GM18870 (cell line): Measurements from ENCODE around the gene TMEM72.

ENCODE experiments used
- ATAC-seq: cut with Tn5 transposase; IDR thresholded peaks from one replicate; pipeline ENCODE4 v1.9.1; 2021; ENCODE audit warnings: moderate library complexity; ENCODE audit not compliant: unreplicated experiment

The TMEM72 gene

DNA sequence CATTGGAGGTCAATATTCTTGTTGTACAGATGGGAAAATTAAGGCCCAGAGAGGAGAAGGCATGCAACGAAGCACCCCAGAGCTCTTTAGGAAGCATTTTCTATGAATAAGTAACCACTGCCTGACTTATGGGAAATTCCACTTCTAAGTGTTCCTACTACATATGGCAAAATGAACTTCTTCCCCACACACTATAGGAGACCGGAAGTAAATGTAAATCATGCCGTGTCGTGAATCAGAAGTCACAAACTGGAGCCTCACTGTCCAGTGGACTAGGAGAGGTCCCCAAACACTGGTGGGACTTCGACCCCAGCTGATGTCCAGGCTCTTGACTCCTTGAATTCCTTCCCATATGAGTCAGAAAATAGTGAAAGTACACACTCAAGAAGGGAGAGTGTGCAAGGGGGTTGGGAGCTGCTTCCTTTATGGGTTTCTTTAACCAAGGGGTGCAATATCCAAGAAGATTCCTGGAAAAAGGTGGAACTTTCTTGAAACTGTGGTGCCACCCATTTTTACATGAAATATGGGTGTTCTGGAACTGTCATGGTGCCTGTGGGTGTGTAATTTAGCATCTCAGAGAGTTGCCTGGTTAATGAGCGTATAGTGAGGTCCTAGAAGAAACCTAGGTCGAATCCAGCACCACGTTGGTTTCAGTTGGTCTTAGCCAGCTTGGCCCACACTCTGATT, 55.1 kb downstream of the TMEM72 start:
- ATAC-seq, result peak; percentile 34

DNA sequence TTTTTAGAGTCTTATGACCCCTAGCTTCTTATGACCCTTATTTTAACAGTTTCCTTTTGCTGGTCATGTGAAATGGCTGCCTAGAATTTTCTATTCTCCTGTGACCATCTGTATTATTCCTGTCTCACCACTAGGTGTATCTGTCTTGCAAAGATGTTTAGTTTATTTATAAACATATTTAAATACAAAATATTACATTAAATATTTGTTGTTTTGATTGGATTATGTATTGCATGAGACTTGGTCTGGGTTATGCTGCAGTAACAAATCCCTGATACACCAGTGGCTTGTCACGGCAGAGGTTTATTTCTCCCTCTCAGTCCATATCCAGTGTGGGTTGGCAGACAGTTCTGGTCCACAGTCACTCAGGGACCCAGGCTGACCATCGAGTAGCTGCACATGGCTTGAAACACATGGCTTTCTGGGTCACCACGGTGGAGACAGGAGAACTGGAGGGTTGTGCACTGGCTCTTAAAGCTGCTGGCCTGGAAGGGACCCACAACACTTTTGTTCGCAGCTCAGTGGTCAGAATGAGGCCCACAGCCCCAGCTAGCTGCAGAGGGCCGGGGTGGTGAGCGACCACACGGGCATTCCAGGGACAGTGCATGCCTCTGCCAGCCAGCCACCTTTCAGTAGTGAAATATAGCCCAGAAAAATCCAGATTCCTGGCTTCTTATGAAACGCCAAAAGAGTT, 55.8 kb downstream of the TMEM72 start:
- ATAC-seq, result no peak

DNA sequence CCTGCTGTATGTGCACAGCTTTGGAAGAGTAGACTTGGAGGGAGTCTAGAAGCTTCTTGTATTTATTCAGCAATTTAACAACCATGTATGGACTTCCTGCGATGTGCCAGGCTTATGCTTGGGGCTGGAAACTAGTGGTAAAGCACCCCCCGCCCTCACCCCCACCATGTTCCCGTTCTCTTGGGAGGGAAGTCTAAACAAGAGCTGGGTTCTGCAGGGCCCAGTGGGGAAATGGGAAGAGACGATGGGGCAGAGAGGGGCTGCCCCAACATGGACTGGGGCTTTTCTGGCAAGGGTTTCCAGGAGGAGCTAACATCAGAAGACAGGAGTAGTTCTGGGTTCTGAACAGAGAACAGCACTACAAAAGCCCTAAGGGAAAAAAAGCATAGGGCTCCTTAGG, 56.5 kb downstream of the TMEM72 start:
- ATAC-seq, result no peak

DNA sequence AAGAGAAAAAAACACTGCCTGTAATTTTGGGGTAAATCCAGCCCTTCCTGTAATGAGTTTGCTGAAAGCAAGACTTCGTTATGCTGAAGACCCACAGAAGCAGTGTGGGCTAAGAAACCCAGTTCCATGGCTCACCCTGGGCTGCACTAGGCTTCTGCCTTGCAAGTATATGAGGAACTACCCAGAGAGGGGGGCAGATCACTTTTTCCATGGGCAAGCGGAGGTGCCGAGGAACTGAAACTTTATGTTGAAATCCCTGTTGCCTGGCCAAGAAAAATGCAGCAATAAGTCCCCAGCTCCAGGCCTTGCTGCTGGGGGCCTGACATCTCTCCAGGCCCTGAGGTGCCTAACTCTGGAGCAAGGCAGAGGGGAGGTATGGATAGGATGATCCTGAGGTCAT, 57.0 kb downstream of the TMEM72 start:
- ATAC-seq, result no peak

DNA sequence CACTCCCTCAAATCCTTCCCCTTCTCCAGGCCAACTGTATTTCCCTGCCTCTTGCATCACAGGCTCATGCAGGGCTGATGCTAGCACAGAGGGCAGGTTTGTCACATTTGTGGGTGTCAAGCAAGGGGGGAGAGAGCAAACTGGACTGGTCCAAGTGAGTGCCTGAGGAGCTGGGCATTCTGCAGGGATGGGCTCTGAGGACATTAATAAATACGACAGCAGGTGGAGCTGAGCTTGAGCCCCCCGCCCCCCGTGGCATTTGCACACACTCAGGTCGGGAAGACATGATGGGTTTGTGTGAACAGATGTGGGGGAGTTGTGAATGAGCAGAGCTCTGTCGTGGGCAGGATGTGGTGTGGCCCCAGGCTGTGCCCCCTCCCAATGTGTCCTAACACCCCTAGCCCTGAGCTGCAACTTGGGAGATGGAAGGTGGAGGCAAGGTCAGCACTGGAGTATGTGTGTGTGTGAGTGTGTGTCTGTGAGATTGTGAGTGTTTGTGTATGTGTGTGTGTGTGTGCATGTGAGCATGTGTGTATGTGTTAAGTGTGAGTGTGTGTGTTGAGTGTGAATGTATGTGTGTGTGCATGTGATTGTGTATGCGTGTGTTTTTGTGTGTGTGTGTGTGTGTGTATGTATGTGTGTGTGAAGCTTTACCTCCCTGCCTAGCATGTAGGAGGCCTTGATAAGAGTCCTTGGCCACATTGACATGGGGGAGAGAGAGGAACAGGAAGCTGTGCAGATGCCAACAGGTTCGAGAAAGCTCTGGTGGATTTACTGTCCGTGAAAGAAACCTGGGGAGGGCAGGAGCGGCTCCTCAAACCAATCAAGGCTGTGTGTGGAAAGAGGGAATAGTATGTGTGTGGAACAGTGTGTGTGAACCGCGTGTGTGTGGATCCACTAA, 57.6 kb downstream of the TMEM72 start:
- no peak for ATAC-seq

DNA sequence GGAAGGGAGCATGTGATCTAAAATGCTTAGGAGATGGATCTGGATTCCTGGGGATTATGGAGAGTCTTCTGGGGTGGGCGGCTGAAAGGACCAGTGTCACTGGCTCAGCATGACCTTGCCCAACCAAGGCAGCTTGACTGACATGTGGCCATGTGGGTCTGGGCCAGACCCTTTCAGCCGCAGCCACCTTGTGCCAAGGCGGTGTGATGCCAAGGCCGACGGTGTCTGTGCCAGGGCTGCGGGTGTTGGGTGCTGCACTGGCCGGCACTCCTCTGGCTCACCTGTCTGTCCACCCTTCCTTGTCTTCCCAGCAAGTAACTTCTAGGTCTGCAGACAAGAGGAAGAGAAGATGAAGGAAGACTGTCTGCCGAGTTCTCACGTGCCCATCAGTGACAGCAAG, 58.7 kb downstream of the TMEM72 start:
- no peak for ATAC-seq

DNA sequence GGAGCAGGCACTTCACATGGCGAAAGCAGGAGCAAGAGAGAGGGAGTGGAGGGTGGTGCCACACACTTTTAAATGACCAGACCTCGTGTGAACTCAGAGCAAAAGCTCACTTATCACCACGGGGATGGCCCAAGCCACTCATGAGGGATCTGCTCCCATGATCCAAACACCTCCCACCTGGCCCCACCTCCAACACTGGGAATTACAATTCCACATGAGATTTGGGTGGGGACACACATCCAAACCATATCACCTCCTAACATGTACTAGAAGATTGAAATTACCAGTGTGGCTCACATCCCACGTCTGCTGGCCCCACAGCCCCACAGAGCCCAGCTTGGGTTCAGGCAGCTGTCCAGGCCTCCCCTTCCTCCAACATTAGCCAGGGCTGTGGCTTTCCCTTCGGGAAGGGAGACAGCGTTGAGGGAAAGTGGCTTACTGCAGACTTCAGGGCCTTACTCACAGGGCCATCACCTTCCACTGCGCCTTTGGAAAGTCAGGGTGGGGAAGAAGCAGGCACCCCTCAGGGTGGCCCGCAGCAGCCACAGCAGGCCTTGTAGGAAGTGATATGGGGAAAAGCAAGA, 59.8 kb downstream of the TMEM72 start:
- ATAC-seq, result no peak

DNA sequence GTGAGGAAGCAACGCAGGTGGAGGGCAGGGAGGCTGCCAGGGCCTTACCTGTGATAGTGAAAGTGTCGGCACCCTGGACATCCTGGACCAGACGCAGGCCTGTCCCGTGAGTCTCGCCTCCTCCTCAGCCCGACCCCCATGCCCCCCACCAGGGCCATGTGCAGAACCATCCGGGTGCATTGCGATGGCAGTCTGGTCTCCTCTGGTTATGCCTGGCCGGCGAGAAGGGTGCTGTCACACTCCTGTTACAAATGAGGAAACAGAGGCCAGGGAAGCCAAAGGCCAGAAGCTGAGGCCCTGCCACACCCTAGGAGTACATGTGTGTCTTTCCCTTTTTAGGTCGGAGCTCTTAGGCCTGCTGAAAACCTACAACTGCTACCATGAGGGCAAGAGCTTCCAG, 60.3 kb downstream of the TMEM72 start:
- no peak for ATAC-seq

DNA sequence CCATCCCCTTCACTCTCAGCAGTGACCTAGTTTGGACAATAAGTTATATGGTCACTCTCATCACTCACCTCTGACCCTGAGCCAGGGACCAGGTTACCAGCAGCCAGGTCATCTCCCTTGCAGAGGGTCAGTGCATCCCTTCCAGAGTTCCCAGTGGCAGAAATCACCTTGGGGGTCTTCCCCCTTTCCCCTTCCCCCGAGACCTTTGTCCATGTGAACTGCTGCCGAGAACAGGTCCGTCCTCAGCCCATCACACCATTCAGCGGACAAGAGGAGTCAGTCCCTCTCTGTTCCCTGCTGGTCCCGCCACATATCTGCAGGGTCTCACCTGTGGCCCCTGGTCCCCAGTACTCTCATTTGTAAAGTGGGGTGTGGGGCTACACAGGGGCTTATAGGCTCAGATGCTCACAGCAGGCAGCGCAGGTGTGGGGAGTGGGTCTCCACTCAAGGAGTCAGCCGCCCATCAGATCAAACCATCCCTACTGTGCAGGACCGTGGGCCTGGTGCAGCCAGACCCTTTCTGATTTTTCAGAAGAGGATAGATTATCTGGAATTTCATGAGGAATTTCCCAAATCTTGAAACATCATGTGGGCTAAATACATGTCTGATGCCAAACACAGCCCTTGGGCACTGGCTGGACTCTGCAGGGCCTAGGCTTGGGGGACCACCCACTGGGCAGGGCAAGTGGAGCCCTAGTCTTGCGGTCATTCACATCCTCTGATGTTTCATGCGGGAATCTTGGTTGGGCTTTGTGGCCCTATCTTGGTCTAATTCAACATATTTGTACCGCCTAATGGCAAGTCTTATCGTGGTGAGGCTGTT, 61.0 kb downstream of the TMEM72 start:
- no peak for ATAC-seq

DNA sequence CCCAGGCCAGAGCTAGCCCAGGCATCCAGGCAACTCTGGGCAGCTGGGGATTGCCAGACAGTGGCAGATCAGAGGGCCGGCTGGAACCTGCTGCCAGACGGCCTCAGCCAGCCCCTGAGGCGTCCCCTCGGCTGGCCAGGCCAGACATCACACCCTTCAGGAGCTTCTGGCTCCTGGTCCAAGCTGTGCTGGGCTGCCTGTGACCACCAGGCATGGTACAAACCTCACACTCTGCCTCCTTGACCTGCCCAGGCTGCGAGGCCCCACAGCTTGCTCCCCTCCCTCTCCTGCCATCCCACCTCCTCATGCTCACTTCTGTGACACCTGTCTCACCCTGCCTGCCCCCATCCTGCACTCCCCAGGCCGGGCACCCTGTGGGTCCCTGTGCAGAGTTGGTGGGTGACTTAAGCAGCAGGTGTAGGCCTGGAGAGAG, 61.8 kb downstream of the TMEM72 start:
- no peak for ATAC-seq

DNA sequence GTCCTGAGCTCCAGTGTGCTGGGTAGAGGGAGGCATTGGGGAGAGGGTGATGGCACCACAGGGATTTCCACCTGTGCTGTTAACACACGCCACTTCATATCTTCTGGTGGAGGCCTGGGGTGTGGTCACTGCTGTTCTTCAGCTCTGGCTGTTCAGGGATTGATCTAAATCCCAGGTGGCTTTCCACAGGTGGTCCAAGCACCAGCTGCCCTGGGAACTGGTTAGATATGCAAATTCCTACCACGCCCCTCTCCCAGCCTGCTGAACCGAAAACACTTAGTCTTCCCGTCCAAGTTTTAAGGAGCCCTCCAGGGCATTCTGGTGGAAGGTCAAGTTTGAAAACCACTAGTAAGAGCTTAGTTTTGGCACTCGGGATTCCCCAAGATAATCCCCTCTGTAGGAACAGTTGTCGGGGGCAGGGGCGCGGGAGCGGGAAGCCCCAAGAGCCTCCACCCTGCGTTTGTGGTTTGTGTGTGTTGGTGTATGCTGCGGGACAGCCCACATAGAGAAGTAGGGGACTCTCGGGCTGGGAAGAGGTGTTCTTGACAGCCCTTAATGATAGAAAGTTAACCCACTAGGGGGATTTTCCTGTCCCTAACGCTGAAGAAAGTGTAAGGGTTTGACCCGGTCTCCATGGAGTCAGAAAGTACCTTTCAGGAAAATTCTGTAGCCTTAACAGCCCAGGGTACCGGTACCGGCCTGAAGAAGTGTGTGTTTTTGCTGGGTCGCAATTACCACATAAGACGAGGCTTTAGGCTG, 62.4 kb downstream of the TMEM72 start:
- ATAC-seq, result peak; percentile 30

DNA sequence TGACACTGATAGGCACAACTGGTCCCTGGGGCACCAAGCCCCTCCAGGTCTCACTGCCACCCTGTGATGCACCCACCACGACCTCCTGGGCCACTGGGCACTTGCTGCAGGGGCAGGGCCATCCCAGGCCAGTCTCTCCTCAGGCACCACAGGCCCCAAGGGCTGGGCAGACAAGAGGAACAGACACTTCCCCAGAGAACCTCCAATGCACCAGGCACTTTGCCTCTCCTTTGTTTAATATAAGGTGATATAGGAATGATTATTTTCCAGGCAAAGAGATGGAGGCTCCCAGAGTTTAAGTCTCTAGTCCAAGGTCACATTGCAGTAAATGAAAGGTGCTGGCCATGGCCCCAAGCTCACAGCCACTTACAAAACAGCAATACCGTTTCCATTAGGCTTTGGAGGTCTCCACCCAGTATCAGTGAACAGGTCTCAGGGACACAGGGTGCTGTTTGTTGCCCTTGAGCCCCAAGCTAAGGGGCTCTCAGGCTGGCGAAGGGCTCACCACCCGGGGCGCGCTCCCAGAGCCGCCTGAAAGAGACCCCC, 63.0 kb downstream of the TMEM72 start:
- no peak for ATAC-seq

DNA sequence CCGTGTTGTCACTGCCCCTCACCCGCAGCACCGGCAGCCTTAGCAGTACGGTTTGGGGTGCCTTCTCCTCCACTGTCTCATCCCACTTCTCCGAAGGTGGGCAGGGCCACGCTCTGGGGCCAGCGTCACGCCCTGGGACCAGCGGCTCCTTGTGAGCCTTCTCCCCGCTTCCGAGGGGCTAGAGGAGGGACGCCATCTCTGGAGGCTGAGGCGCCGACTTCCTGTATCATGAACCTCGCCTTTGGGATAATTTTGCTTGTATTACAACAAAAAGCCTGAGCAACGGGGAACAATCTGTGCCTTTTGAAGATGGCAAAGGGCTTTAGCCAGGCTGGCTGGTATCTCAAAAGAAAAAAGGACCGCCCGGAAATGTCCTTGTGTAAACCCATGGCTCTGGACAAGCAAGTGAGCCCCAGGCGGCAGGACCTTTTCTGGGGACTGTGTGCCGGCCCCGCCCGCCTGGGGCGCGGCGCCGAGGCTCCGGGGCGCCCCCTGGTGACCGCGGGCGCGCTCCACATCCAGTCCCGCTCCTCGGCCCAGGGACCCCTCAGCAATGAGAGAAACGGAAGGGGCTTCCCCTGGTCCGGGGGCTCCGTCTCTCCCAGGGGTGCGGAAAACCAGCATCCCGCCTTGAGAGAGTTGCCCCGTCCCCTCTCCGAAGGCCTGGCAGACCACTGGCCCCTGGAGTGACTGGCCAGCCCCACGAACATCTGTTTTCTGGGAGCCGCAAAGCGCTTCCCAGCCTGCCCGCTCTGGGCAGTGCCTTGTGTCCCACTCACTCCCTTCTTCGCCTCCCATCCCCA, 63.7 kb downstream of the TMEM72 start:
- peak; percentile 31 for ATAC-seq

DNA sequence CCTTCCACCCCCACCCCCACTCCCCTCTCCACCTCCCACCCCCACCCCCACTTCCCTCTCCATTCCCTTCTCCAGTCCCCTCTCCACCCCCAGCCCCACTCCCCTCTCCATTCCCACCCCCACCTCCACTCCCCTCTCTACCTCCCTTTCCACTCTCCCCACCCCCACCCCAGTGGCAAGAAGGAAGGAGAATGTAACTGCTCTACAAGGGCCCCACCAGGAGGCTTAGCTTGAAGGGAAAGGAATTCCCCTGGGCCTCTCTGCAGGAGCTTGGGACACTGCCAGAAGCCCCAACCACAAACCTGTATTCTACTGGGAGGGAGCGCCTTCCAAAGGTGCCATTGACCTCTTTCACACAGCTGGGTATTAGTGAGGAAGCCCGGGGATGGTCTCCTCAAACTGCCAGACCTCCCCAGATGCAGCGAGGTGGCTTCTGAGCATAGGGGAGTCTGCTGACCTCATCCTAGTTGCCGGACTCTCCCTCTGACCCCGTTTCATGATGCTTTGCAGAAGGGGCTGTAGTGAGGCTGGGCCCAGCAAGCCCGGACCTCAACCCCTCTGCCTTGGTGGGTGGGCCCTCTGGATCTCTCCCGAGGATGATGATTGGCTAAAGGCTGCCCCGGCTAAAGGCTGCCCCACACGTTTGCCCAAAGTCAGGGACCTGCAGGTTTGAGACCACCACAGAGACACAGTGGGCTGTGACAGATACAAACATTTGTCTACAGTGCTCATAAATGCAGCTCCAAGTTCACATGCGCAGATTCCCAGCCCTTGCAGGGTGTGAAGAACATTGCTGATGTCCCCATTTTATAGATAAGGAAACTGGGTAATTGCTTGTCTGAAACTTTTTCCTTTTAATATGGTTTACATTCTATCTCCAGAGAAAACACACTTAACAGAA, 64.5 kb downstream of the TMEM72 start:
- no peak for ATAC-seq

DNA sequence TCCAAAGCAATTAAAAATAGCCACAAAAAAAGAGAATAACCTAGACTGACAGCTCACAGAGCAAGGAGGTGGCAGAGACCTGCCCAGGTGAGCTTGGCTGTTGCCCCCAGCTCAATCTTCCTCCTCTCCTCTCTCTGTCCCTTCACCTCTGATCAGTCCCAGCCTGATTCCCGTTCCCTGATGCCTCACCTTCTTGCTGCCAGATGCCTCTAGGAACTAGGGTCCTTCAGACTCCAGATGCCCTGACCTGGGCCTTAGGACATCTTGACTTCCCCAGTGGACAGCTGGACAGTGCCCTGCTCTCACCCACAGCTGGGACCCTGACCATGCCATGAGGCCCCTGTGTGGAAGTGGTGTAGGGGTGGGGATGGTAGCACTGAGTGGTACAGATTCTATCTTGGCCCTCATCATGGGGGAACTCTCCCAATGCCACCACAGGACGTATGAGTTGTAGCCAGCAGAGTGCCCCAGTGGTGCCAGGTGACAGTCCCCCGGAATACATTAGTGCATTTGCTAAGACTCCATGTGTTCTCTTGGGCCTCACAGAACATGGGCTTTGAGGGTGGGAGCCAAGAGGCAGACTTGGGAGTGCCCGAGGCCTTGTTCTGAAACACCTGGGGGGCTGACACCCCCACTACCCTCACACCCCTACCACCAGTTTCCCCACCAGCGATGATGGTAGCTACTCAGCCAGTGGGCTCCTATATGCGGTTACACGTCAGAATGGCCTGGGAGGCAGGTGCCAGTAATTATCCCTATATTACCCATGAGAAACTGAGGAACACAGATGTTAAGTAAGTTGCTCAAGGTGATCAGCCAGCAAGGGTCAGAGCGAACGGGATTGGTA, 65.4 kb downstream of the TMEM72 start:
- no peak for ATAC-seq

DNA sequence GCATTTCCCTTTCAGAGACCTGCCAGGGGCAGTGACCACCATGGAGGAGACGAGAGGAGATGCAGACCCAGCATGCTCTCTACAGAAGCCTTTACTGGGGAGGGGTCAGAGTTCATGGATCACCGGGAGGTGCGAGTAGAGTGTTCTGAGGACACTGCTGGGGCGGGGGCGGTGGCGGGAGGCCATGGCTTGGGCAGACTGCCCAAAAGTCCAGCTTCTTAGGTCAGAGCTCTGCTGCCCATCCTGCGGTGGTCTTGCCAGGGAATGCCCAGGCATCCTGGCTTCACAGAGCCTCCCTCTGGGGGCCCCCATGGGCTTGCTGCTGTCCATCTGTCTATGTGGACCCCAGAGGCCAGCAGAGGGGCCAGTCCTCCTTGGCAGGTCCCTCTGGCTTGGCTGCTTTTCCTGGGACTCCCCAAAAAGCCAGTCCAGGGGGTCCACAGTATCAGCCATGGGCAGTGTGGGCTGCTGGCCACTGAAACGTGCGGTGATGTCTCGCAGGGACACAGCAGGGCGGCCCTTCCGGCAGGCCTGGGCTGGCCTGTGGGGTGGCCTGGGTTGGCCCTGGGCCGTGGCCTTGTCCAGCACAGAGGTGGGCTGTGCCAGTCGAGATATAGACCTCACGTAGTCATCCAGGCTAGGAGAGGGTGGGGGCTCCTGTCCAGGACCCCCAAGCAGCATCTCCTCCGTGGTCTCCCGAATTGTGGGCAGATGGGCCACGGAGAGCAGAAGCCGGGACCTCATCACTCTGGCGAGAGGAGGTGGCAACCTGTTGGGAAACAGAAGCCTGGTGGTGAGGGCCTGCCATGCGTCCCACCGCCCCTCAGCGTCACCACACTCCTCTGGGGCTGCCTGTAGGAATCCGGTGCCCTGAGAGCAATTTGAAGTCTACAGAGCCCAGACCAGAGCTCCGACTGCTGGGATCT, 66.4 kb downstream of the TMEM72 start:
- ATAC-seq, result no peak
